Endothelial cell of umbilical vein (primary cell): Measurements from ENCODE around the gene ARV1. TPM values are rescaled to one million over a fixed set of nuclear protein-coding genes. Genes with fewer than 3 reads are reported as not detected.

ENCODE experiments used
- BruUV-seq: library from RNA; stranded (reverse); fragments of 400-500 nt; replicated peaks from 2 replicates; lab custom pipeline; 2021; lab: Mats Ljungman, UMichigan
- CTCF ChIA-PET: fragments of 300-600, 350-600 bp; sonication (Branson Sonifier 250); formaldehyde crosslinking; loops from one replicate; lab custom pipeline; 2021; ENCODE audit warnings: antibody characterized with exemption, inconsistent platforms; lab: Charles Lee
- POLR2A ChIA-PET: fragments of 300-600, 350-600 bp; sonication (Branson Sonifier 250); formaldehyde crosslinking; loops from one replicate; lab custom pipeline; 2021; ENCODE audit warnings: antibody characterized with exemption, inconsistent platforms; lab: Charles Lee
- DNase-seq: peaks from one replicate; pipeline ENCODE4 v3.0.0-alpha.2; 2011; ENCODE audit warnings: low read depth, low spot score
- FAIRE-seq: peaks from 2 replicates; lab custom pipeline; 2011; peaks lifted over from hg19 to GRCh38; lab: Jason Lieb, UNC
- H2AFZ ChIP-seq: 2 replicates; pipeline ENCODE4 v1.6.0; 2012; ENCODE audit warnings: low read depth, low read length, control low read depth, inconsistent platforms
- H3K27ac ChIP-seq: 2 replicates; pipeline ENCODE4 v1.5.1; 2011; ENCODE audit warnings: low read depth, mild to moderate bottlenecking, control low read depth, low read length, moderate library complexity; ENCODE audit not compliant: insufficient read depth
- H3K27me3 ChIP-seq, 2 experiments: 2 replicates each; pipeline versions ENCODE4 v1.6.0 to v1.6.1; 2011; ENCODE audit warnings: low read length in 2 of 2, mixed read lengths in 1 of 2; ENCODE audit not compliant: control insufficient read depth in 2 of 2, insufficient read depth in 2 of 2
- H3K36me3 ChIP-seq, 2 experiments: 2 replicates in 1 of 2; 3 replicates in 1 of 2; pipeline ENCODE4 v1.5.1; 2011; ENCODE audit warnings: low read length in 2 of 2, mild to moderate bottlenecking in 1 of 2, moderate library complexity in 1 of 2; ENCODE audit not compliant: control insufficient read depth in 2 of 2, insufficient read depth in 2 of 2; ENCODE audit errors: extremely low read depth in 1 of 2
- H3K4me1 ChIP-seq: 3 replicates; pipeline ENCODE4 v1.5.1; 2011; ENCODE audit warnings: mild to moderate bottlenecking, low read length; ENCODE audit not compliant: control insufficient read depth, insufficient read depth; ENCODE audit errors: extremely low read depth
- H3K4me2 ChIP-seq: 2 replicates; pipeline ENCODE4 v1.6.1; 2011; ENCODE audit warnings: low read length, control low read depth, mixed read lengths; ENCODE audit not compliant: insufficient read depth
- H3K4me3 ChIP-seq, 3 experiments: fragments of 200-600 bp in 1 of 3; sonication (generic), shearing (Covaris generic) in 1 of 3; replicated peaks in 1 of 3; 2 replicates each; pipeline ENCODE4 v1.5.1; 2011 to 2016; ENCODE audit warnings: control low read depth in 3 of 3, low read length in 3 of 3, mild to moderate bottlenecking in 2 of 3, inconsistent platforms in 1 of 3, low read depth in 1 of 3, moderate library complexity in 1 of 3; ENCODE audit not compliant: insufficient read depth in 1 of 3
- H3K79me2 ChIP-seq: 2 replicates; pipeline ENCODE4 v1.6.0; 2012; ENCODE audit warnings: low read length, inconsistent platforms; ENCODE audit not compliant: control insufficient read depth, insufficient read depth
- H3K9ac ChIP-seq: replicated peaks from 2 replicates; pipeline ENCODE3; 2011; ENCODE audit warnings: low read length, control low read depth; ENCODE audit not compliant: insufficient read depth; ENCODE audit errors: extremely low read depth
- H3K9me1 ChIP-seq: replicated peaks from 3 replicates; pipeline ENCODE4 v1.6.0; 2011; ENCODE audit warnings: mild to moderate bottlenecking, low read length; ENCODE audit not compliant: control insufficient read depth, insufficient read depth; ENCODE audit errors: extremely low read depth
- H3K9me3 ChIP-seq: replicated peaks from 2 replicates; pipeline ENCODE4 v1.5.1; 2012; ENCODE audit warnings: low read length, inconsistent platforms; ENCODE audit not compliant: control insufficient read depth, insufficient read depth
- H4K20me1 ChIP-seq: replicated peaks from 2 replicates; pipeline ENCODE3; 2011; ENCODE audit warnings: mild to moderate bottlenecking, low read length; ENCODE audit not compliant: control insufficient read depth, insufficient read depth; ENCODE audit errors: extremely low read depth
- EZH2 ChIP-seq: IDR thresholded peaks from 2 replicates; pipeline ENCODE4 v1.6.1; 2012; ENCODE audit warnings: borderline replicate concordance, low read depth, mild to moderate bottlenecking, moderate library complexity, low read length, inconsistent platforms; ENCODE audit not compliant: severe bottlenecking
- FOS ChIP-seq: IDR thresholded peaks from 2 replicates; pipeline ENCODE4 v1.6.1; 2011; ENCODE audit warnings: mild to moderate bottlenecking, low read length, moderate library complexity, borderline replicate concordance; ENCODE audit not compliant: insufficient read depth
- GATA2 ChIP-seq: IDR thresholded peaks from 2 replicates; pipeline ENCODE4 v1.7.0; 2011; ENCODE audit warnings: low read depth, mild to moderate bottlenecking, moderate library complexity, mixed read lengths, low read length; ENCODE audit not compliant: insufficient read length, insufficient read depth
- JUN ChIP-seq: IDR thresholded peaks from 2 replicates; pipeline ENCODE4 v1.6.1; 2011; ENCODE audit warnings: borderline replicate concordance, low read depth; ENCODE audit not compliant: insufficient read length, insufficient read depth
- MYC ChIP-seq: IDR thresholded peaks from one replicate; pipeline ENCODE4 v1.6.1; 2011; ENCODE audit warnings: mild to moderate bottlenecking, low read depth, low read length
- POLR2A ChIP-seq: IDR thresholded peaks from 2 replicates; pipeline ENCODE4 v1.6.1; 2012; ENCODE audit warnings: low read depth, mild to moderate bottlenecking, control low read depth, low read length
- POLR2AphosphoS5 ChIP-seq: IDR thresholded peaks from 2 replicates; pipeline ENCODE4 v1.6.1; 2012; ENCODE audit warnings: low read depth, mild to moderate bottlenecking, control low read depth, low read length, moderate library complexity; ENCODE audit not compliant: insufficient read depth
- dilution Hi-C: fragments of 300-500 bp; cut with MboI; formaldehyde crosslinking; loops from one replicate; pipeline ENCODE4 v1.15.0; 2019; ENCODE audit warnings: low sequenced_read_pairs; ENCODE audit not compliant: extremely low pct_ligation_motif_present
- intact Hi-C: fragments of 100-400 bp; cut with micrococcal nuclease; formaldehyde crosslinking; loops from one replicate; pipeline ENCODE4 v1.10.0; 2022
- polyA plus RNA-seq, 4 experiments: library from polyadenylated mRNA; depleted of rRNA in 3 of 4; stranded (reverse) in 3 of 4; unstranded in 1 of 4; fragments of >200 nt; gene quantifications; 2 replicates each; pipeline versions ENCODE4 v1.2.1 to v1.2.3, GENCODE V29; 2011 to 2012; ENCODE audit warnings: missing spikeins in 1 of 4
- total RNA-seq: library from RNA; stranded (reverse); gene quantifications from 2 replicates; pipeline ENCODE4 v1.2.3, GENCODE V29; 2021
- TF ChIP-seq, protein P1 (sequence below): IDR thresholded peaks from 2 replicates; pipeline ENCODE4 v1.6.1; 2011; ENCODE audit not compliant: insufficient read depth, insufficient read length
- TF ChIP-seq, protein P2 (sequence below), 2 donors: IDR thresholded peaks; 1 replicate in 1 of 2; 2 replicates in 1 of 2; pipeline ENCODE4 v1.5.1; 2011; ENCODE audit warnings: low read length in 2 of 2, mild to moderate bottlenecking in 2 of 2, moderate library complexity in 2 of 2, control low read depth in 1 of 2, inconsistent platforms in 1 of 2, low read depth in 1 of 2; ENCODE audit not compliant: insufficient read depth in 1 of 2; ENCODE audit errors: extremely low read depth in 1 of 2

The ARV1 gene
- total and polyA plus RNA-seq, 2 donors (not counting 3 experiments of a cell fraction or from before 2014, with no cell fraction given), result 10.7 to 14.0 TPM

DNA sequence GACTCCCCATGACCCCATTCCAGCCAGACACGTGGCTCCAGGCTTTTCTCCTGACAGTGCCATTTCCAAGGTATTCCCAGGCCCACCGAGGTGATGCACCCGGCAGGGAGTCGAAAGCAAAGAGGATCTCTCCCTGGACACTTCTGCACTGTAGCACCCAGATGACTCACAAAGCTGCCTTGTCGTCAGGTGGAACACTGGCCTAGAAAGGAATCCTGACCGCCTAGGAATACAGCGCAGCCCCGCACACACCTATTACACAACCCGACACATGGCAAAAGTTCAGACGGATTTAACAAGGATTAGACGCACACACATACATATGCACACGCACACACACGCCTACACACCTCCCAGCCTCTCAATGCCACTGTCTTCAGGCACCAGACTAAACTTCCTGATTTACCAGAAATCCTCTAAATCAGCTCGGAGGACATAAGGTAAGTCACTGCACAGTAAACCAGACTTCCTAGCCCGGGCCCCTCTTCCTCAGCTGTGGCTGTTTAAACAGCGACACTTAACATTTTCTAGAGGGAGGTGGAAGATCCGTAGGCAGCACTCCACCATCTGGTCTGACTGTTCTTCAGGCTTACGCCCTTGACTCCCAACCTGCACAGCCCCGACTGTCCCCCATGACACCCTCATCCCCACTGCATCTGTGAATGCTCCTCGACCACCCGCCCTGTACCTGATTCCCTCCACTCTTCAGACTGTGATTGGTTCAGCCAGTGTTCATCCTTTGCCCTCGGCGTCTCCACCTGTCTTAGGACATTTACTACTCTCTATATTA, 48.4 kb downstream of the ARV1 start:
- Histone ChIP-seq H3K4me2 (no peak overlapping the region), H3K27me3 (no peaks in the 10 kb centered on the region), H3K79me2 (no peaks in the 10 kb centered on the region), H4K20me1 (no peaks in the 10 kb centered on the region), H3K9ac (no peak overlapping the region), H3K27ac (no peak overlapping the region), H3K9me1 (no peaks in the 10 kb centered on the region), H3K36me3 (no peaks in the 10 kb centered on the region), H3K4me1 (peaks cover 16% of the 10 kb centered on the region), H3K4me3 (no peak overlapping the region), H2AFZ (no peak overlapping the region), H3K9me3 (no peaks in the 10 kb centered on the region)
- intact Hi-C loops, result loop anchor here (5.0 kb wide), 2 partner anchors 80 to 135 kb away; partner anchors contain the start of gene TRIM67
- CTCF ChIA-PET, result interaction anchor here (1.2 kb wide), 1 partner anchor 48 kb away, joined by 4 read pairs; the partner anchor contains the start of genes ARV1 and TTC13
- POLR2A ChIA-PET, result no interaction called here
- DNase-seq, result no peak
- BruUV-seq, result no TSS peak
- dilution Hi-C loops, result no loop called here
- TF ChIP-seq FOS (no peak), JUN (no peak), POLR2A (no peak), POLR2AphosphoS5 (no peak), MYC (no peak), EZH2 (no peak), GATA2 (no peak)
- TF ChIP-seq, protein P1, sequence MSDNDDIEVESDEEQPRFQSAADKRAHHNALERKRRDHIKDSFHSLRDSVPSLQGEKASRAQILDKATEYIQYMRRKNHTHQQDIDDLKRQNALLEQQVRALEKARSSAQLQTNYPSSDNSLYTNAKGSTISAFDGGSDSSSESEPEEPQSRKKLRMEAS, result no peak
- TF ChIP-seq, protein P2, sequence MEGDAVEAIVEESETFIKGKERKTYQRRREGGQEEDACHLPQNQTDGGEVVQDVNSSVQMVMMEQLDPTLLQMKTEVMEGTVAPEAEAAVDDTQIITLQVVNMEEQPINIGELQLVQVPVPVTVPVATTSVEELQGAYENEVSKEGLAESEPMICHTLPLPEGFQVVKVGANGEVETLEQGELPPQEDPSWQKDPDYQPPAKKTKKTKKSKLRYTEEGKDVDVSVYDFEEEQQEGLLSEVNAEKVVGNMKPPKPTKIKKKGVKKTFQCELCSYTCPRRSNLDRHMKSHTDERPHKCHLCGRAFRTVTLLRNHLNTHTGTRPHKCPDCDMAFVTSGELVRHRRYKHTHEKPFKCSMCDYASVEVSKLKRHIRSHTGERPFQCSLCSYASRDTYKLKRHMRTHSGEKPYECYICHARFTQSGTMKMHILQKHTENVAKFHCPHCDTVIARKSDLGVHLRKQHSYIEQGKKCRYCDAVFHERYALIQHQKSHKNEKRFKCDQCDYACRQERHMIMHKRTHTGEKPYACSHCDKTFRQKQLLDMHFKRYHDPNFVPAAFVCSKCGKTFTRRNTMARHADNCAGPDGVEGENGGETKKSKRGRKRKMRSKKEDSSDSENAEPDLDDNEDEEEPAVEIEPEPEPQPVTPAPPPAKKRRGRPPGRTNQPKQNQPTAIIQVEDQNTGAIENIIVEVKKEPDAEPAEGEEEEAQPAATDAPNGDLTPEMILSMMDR (IDR thresholded peaks at IDR 0.05; ENCODE audit: extremely low read depth in 1 of 2, insufficient read depth in 1 of 2, low read depth in 1 of 2, low read length in 2 of 2), result no peak
- FAIRE-seq, result no peak
